Activated gamma-delta T cell treated with anti-CD3 and anti-CD28 coated beads, Interleukin-2, amount 50 U/mL, for 16 hours (primary cell): ENCODE data around the gene LTBP1.
"Not testable (repeated sequence)": the region's sequence is repeated elsewhere in the genome, so short reads cannot be mapped to it uniquely, and the experiment has no call there.

ENCODE experiments used
- DNase-seq: peaks from one replicate; pipeline ENCODE4 v3.0.0-alpha.2; 2020; ENCODE audit warnings: low read depth

LTBP1 gene, protein sequence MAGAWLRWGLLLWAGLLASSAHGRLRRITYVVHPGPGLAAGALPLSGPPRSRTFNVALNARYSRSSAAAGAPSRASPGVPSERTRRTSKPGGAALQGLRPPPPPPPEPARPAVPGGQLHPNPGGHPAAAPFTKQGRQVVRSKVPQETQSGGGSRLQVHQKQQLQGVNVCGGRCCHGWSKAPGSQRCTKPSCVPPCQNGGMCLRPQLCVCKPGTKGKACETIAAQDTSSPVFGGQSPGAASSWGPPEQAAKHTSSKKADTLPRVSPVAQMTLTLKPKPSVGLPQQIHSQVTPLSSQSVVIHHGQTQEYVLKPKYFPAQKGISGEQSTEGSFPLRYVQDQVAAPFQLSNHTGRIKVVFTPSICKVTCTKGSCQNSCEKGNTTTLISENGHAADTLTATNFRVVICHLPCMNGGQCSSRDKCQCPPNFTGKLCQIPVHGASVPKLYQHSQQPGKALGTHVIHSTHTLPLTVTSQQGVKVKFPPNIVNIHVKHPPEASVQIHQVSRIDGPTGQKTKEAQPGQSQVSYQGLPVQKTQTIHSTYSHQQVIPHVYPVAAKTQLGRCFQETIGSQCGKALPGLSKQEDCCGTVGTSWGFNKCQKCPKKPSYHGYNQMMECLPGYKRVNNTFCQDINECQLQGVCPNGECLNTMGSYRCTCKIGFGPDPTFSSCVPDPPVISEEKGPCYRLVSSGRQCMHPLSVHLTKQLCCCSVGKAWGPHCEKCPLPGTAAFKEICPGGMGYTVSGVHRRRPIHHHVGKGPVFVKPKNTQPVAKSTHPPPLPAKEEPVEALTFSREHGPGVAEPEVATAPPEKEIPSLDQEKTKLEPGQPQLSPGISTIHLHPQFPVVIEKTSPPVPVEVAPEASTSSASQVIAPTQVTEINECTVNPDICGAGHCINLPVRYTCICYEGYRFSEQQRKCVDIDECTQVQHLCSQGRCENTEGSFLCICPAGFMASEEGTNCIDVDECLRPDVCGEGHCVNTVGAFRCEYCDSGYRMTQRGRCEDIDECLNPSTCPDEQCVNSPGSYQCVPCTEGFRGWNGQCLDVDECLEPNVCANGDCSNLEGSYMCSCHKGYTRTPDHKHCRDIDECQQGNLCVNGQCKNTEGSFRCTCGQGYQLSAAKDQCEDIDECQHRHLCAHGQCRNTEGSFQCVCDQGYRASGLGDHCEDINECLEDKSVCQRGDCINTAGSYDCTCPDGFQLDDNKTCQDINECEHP (N-terminal part only)

DNA sequence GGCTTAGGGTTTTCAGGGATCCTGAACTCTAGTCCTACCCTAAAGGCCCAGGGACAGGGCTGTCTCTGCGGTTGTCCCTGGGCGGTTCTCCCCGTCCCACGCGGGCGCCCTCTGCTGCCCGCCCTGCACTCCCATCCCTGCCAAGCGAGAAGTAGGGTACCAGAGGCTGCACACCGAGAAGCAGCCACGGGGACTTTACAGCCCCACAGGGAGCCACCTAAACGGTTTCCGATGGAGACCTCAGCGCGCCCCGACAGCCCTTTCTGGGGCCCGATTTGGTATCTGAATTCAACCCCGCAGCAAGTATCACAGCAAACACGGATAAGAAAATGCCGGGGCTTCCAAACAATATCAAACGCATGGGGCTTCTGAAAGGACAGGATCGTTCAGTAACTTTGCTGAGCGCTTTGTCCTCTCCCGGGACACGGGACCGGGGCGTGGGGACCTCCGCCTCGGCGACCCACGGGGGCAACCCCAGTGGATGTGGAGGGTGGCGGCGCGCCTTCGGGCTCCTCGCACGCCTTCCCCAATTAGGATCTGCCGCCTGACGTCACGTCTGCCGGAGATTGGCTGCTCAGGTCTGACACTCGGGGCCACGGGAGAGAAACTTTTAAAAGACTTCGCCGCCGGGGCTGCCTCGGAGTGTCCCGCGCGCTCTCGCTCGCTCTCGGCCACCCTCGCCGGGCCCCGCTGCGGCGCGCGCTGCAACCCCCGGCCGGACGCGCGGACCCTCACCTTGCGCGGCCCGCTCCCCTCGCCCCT is at the start of gene LTBP1:
TSS of gene LTBP1 (plus strand) at position 640 of the 762 bp plus-strand sequence. CDS start 372 bp downstream, outside the sequence.
- peak; percentile 12 for DNase-seq

DNA sequence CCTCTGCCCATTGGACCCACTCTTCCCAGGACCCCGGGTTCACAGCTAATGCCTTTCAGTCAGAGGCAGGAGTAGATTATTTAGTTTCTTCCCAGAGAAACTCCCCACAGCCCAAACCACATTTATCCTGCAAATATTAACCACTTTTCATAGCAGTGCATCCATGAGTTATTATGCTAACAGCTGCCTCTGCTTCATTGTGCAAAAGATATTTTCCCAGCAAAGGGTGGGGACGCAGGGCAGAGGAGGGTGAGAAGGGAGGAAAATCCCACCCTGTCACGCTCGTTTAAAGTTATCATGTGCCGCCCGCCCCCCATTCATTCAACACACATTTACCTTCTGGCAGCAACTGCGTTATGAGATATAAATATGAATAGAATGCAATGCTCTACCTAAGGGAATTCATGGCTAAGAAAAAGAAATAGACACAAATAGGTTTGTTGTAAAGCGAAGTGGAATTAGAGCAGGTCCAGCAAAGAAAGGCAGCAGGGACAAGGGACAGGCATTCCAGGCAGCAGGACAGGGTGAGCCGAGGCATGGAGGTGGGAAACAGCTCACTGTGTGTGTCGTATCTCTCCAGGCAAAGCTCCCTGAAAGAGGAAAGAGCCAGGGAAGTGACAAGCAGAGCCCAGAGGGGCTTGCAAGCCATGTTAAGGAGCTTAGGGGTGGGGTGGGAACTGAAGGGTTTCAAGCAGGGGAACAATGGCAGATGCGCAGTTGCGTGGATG is 46.3 kb upstream of the LTBP1 start:
- DNase-seq, result no peak

DNA sequence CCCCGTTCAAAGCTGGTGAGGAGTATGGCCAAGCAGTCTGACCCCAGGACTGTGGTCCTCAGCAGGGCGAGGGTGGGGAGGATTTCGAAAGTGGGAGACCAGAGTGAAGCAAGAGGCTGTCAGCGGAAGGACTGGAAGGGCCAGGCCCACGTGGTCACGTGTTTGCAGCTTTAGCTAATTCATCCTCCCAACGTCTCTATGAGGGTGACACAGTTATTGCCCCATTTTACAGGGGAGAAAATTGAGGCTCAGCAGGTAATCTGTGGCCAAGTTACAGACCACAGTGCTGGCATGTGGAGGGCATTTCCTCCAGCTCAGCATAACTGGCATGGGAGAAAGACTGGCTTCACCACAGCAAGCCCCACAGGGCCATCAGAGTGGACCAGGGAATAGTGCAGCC is 45.4 kb upstream of the LTBP1 start:
- DNase-seq, result no peak

DNA sequence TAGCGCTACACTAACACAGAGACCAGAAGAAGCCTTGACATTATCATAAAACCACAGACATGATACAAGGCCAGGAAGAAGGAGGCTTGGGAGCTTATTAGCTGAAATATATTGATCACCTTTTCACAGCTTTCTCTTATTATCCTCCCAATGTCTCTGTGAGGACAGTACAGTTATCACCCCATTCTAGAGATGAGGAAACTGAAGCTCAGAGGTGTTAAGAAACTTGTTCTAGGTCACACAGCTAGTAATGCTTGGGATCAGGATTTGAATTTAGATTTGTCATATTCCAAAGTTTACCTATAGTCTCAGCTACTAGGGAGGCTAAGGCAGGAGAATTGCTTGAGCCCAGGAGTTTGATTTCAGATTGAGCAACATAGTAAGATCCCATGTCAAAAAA is 44.6 kb upstream of the LTBP1 start:
- DNase-seq, result no peak

DNA sequence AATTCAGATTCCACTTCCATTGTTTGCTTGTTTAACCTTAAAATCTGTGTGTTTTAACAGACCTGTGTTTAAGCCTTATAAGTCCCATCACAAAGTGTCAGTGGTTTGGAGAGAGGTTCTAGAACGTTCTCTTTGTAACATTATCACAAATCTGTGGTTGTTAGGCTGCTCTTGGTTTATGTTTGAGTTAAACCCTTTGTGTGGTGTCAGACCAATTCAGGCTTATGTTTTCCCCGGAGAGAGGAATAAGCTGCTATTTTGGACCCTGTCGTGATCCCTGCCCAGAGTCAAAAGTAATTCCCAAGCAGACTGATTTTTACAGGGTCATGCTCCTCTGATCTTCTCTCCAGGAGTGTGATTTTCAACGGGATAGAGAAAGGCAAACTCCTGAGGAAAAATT is 43.8 kb upstream of the LTBP1 start:
- no peak for DNase-seq

DNA sequence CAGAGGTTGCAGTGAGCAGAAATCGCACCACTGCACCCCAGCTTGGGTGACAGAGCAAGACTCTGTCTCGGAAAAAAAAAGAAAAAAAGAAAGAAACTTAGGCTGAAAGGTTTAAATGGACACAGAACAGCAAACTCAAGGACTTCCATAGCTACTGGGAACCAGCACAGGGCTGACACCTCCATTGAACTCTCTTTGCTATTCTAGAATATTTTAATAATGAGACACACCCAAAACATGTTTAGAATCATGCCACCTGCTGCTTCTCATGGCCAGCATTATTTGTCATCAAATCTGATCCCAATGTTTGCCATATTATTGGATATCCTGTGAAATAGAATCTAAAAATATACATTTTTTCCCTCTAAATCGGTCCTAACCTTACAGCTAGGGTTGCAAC is 42.7 kb upstream of the LTBP1 start:
- no peak for DNase-seq

DNA sequence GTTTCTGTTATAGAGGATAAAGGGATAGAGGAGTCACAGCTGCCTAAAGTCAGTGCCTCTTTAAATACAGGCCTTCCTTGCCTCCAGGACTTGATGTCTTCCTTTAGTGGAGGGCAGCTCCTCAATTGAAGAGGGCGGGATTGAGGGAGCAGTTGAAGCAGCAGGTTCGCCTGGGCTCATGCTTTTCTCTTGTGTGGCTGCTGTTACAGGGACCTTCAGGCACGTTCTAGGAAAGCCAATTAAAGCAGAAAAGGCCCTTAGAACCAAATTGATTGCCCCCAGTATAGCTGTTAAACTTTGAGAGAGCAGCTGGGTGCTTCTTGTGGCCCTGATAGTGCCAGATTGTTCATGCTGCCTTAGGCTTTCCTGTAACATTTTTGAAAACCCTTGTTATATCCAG is 42.0 kb upstream of the LTBP1 start:
- no peak for DNase-seq

DNA sequence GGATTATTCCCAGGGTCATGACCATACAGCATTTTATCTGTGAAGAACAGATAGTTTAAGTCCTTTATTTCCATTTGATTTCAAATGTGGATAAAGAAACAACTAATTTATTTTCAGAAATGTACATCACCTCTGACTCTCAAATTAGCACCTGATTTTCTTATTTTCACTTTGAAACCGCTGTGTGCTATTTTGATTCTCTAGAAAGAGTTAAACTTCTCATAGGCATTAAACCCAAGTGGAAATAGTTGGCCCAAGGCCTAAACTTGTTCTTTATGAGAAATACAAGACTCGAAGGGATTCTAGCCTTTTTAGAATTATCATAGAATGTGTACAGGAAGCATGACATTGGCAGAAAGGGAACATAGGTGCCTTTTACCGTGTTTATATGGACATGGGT is 41.5 kb upstream of the LTBP1 start:
- no peak for DNase-seq

DNA sequence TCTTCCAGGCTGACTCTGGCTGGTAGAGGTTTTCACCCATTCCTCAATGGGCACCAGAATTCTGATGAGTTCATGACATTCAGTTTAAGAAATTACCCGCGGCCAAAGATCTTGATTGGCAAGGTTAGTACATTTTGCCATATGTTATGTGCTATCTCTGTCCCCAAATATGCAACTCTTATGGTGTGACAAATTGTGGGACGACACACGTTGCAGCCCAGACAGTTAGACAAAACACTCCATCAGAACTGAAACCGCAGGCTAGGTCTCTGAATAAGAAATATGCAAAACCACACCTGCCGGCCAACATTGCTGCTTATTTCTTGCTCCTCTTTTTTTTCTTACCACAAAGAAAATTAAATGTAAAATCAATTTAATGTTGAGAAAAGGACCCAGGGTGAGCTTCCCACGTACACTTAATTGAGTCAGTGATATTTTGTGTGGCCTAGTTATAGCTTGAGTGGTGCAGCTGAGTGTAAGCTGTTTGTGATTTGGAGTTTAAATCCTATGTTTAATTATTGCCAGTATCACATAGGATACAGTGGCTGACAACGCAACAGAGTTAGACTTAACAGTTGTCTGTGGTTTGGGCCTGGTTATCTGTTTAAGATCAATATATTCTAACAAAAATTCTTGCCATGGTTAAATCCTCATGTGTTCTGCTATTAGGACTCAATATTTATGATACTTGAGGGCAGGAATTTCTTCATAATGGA is 35.7 kb upstream of the LTBP1 start:
- DNase-seq, result no peak

DNA sequence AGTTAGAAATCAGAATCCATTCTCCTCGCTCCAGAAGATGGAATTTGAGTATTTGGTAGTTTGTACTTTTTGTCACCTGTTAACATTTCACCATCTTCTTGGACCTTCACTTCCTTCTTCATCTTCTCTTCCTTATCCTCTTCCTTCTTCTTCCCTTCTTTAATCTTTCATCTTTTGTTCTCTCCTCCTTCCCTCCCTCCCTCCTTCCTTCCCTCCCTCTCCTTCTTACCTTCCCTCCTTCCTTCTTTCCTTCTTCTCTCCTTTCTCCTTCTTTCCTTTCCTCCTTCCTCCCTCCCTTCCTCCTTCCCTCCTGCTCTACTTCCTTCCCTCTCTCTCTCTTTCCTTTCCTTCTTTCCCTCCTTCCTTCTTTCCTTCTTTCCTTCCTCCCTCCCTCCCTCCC is 31.1 kb upstream of the LTBP1 start:
- DNase-seq, result no peak

DNA sequence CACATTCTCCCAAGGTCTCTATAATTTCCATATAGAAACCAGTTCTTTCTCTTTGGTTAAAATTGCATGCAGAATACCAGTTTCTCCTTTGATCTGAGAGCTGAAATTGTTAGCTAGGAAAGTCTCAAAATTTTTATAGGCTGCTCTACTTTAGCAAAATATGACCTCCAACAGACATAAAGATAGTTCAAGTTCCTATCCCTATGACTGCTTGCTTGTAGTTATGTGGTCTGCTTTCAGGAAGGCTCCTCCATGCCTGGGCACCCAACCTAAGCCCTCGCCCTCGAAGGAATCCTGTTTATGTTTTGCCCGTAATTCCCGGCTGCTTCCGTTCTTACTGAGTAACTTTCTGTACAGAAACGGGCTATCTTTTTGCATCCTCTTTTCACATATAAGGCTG is 28.0 kb upstream of the LTBP1 start:
- DNase-seq, result no peak

DNA sequence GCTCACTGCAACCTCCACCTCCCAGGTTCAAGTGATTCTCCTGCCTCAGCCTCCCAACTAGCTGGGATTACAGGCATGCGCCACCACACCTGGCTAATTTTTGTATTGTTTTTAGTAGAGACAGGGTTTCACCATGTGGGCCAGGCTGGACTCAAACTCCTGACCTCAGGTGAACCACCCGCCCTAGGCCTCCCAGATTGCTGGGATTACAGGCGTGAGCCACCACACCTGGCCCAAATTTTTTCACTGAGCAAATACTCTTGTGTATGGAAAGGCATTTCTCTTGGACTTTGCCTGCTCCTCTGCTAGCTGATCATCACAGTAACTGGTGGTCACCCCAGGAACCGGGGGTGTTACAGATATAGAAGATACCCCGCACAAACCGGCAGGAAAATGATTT is 26.9 kb upstream of the LTBP1 start:
- not testable (repeated sequence) for DNase-seq

DNA sequence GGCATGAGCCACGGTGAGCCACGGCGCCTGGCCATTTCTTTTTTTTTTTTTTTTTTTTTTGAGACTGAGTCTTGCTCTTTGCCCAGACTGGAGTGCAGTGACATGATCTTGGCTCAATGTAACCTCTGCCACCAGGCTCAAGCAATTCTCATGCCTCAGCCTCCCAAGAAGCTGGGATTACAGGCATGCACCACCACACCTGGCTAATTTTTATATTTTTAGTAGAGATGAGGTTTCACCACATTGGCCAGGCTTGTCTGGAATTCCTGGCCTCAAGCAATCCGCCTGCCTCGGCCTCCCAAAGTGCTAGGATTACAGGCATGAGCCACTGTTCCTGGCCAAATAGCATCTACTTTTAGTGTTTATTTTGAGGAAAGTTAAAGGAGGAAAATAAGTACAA is 25.3 kb upstream of the LTBP1 start:
- DNase-seq, result not testable (repeated sequence)

DNA sequence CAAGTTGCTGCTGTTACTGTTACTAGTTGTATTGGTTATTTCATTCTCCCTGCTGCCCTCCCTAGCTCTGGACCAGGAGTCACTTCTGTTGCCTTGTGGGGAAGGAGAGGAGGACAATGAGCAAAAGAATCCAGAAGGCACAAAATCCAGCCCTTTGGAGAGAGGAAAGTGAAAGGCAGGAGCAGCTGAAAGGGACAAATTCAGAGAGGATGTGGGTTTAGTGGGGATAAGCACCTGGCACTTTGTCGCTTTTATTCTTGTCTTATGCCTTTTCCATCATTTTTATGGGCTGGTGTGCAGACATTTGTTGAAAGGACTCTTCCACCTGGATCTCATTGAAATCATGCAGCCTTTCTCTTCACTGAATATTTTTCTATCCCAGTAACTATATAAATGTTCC is 24.3 kb upstream of the LTBP1 start:
- no peak for DNase-seq

DNA sequence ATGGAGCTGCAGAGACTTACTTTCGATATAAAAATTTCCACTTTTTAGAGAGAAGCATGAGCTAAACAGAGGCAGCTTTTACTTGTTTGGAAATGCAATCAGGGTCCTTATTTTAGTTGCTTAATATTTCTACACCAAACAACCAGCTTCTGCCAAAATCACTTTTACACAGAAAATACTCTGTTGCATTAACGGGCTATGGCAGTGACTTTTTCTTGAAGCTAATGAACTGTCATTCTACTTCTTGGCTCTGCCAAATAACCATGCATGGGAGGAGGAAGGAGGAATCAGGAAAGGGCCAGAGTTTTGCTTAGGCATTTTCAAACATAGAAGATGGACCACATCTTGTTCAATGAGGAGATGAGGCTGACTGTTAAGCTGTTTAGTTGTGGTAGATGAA is 23.6 kb upstream of the LTBP1 start:
- DNase-seq, result no peak

DNA sequence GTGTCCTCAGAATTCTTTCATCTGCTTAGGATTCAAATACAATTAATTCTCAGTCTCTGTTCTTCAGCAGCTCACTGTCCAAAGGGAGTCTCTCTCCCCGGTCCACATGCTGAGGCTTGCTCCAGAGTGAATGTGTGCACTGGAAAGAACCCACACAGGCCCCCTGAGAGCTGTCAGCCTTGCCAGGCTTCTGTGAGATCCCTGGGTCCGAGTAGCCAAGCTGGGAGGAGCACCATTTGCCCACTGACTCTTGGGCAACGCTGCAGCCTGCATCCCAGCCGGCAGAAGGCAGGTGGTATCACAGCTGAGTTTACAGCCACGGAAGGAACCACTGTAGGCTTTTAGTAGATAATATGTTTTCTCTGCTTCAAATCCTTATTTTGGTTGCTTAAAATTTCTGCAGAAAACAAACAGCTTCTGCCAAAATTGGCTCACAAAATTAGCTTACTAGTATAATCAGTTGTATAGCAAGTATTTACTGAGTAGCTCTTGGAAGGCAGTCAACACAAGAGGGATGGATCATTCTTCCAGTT is 21.4 kb upstream of the LTBP1 start:
- no peak for DNase-seq

DNA sequence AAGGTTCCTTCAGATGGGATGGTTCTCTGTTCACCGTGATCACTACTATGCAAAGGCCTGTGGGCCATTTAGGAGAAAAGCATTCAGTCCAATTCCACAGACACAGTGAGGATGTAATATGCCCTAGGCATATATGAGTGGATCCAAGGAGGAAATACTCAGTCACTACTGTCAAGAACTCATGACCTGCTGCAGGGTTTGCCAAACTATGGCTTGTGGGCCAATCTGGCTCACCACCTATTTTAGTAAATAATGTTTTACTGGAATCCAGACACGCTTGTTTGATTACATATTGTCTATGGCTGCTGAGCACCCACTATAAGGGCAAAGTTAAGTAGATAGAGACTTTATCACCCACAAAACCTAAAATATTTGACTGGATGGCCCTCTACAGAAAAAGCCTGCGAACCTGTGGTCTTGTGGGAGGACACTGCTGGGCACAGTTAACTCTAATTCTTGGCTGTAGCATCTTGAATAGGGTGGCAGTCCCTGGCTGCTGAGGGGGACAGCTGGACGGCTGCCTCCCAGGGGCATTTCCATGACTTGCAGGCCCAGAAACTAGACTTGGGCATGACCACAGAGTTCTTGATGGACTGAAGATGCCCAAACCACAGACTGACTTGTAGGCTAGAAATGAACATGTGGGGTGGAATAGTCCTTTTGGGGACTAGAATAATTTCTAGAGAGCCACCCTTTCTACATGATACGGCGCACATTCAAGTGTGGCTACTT is 20.6 kb upstream of the LTBP1 start:
- no peak for DNase-seq

DNA sequence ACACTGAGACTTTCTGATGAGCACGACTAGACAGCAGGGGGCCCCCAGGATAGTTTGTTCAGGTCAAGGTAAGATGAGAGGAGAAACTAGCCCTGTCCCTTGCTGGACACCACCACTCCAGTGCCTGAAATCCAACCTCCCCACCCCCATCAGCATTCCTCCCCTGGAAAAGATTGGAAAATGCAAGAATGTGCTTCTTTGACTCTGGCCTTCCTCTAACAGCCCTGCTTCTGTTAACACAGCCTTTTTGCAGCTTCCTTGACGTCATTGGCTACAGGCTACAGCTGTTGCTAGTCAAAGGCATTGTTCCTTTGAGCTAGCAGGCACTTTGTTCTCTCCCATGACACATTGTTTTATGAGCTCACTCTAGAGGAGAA is 20.1 kb upstream of the LTBP1 start:
- DNase-seq, result no peak

DNA sequence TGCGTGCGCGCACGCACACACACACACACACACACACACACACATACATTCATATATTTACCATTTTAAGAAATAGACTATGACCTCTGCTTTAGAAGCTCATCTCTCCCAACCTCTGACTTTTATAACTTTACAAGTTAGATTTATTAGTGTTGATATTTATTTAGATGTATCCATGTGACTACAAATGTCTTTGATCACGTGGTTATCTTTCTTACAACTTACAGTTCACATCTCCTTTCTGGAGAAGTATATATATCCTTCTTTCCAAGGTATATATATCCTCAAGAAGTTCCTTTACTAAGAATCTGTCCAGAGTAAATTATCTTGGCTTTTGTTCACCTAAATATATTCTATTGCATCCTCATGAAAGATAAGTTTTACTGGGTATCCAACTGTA is 16.3 kb upstream of the LTBP1 start:
- DNase-seq, result no peak

DNA sequence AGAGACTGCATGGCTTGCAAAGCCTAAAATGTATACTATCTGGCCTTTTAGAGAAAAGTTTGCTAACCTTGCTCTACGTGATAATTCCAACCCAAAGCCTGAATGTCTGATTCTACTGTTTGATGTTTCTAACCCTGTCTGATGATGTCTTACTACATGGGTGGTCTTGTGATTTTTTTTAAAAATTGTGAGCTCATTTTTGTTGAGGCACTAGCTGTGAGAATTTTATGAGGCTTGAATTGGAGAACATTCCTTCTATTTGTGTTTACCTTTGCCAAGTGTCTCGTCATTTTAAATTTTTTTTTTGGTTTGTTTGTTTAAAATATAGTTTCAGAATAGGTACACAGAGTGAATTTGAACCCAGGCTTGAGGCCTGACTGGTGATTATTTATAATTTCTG is 15.2 kb upstream of the LTBP1 start:
- DNase-seq, result no peak
